GM21526 (cell line): ENCODE measurements around the gene CNOT3.
A peak's percentile ranks its signal among the peaks of the same experiment; 100 is the strongest.
"Not testable (repeated sequence)": the region's sequence is repeated elsewhere in the genome, so short reads cannot be mapped to it uniquely, and the experiment has no call there.

Experiments
- ATAC-seq: cut with Tn5 transposase; IDR thresholded peaks from one replicate; pipeline ENCODE4 v1.9.1; 2021; ENCODE audit warnings: moderate library complexity; ENCODE audit not compliant: unreplicated experiment, low FRiP score

The CNOT3 gene

GRCh38 chr19:54137699-54138488 is at the start of gene CNOT3:
CNOT3 (plus strand) TSS chr19:54137762; CDS start chr19:54142979, 5,217 bp downstream.
- no peak for ATAC-seq

- no peak for ATAC-seq
These were observed 43.0 kb upstream of the CNOT3 start for GRCh38 chr19:54094426-54095000.

- no peak for ATAC-seq
These were observed 42.3 kb upstream of the CNOT3 start for GRCh38 chr19:54095136-54095858.

GRCh38 chr19:54095859-54096616 is 41.5 kb upstream of the CNOT3 start:
- not testable (repeated sequence) for ATAC-seq

GRCh38 chr19:54096617-54097106 is 40.9 kb upstream of the CNOT3 start:
- ATAC-seq: no peak

- ATAC-seq: no peak
These were observed 38.2 kb upstream of the CNOT3 start for GRCh38 chr19:54099190-54099902.

- ATAC-seq: not testable (repeated sequence)
These were observed 37.7 kb upstream of the CNOT3 start for GRCh38 chr19:54099903-54100255.

- ATAC-seq: no peak
These were observed 37.0 kb upstream of the CNOT3 start, which contains the start of gene OSCAR for GRCh38 chr19:54100561-54100960. OSCAR (minus strand) TSS chr19:54100803; CDS start chr19:54100792, 11 bp downstream.

GRCh38 chr19:54102421-54103169 is 35.0 kb upstream of the CNOT3 start, which contains the start of gene NDUFA3:
NDUFA3 (plus strand) TSS chr19:54102855; CDS start chr19:54102879, 24 bp downstream.
- peak; percentile 82 for ATAC-seq

- no peak for ATAC-seq
These were observed 32.4 kb upstream of the CNOT3 start for GRCh38 chr19:54104998-54105715.

- ATAC-seq: no peak
These were observed 31.8 kb upstream of the CNOT3 start for GRCh38 chr19:54105796-54106195.

- ATAC-seq: no peak
These were observed 30.8 kb upstream of the CNOT3 start for GRCh38 chr19:54106716-54107115.

GRCh38 chr19:54107876-54108490 is 29.6 kb upstream of the CNOT3 start:
- no peak for ATAC-seq

- no peak for ATAC-seq
These were observed 29.1 kb upstream of the CNOT3 start for GRCh38 chr19:54108496-54108895.

- no peak for ATAC-seq
These were observed 27.9 kb upstream of the CNOT3 start for GRCh38 chr19:54109651-54110050.

GRCh38 chr19:54114340-54115108 is 23.0 kb upstream of the CNOT3 start:
- no peak for ATAC-seq
